ENCODE results near the gene PTX4. TPM values are rescaled to one million over a fixed set of nuclear protein-coding genes. Genes with fewer than 3 reads are reported as not detected.

The PTX4 gene
- total RNA-seq, 1 experiment from 2014 or later = not detected

DNA sequence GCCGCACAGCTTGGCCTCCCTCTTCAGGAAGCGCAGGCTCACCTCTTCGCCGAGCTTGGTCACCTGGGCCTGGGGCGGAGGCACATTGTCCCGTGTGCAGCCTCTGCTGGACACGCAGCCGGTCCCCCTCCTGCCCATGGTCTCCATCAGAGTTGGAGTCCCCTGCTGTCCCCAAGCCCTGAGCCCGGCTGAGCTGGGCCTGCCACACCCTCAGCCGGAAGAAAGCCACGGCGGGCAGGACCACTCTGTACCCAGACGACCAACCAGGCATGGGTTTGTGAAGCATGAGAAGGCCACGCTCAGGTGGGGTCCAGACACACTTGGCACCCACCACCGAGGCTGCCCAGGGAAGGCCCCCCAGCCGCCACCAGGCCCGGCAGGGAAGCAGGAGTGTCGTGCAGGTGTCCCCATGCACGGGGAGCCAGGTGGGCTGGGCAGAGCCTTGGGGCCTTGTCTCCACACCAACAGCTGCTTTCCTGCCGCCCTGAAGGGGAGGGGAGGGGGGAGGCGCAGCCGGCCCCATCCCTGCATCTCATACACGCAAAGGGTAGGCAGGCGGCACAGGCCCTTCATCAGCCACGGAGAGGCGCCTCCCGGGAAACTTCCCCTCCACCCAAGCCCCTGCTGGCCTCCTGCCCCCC lies 49.6 kb downstream of the PTX4 start:
- CTCF ChIA-PET = no interaction called here
- DNase-seq = no peak
- Histone ChIP-seq H3K9me3 (no peaks in the 10 kb centered on the region), H3K4me3 (ENCODE audit: low read depth, low read length) (no peak overlapping the region), H3K27me3 (replicated peaks; ENCODE audit: control insufficient read depth, insufficient read depth, low read length) (no peaks in the 10 kb centered on the region), H3K4me1 (no peaks in the 10 kb centered on the region), H3K36me3 (ENCODE audit: control insufficient read depth, insufficient read depth, low read length) (no peaks in the 10 kb centered on the region)
- intact Hi-C loops (cut with micrococcal nuclease; ENCODE audit: unreplicated experiment) = no loop called here
- Mint-ChIP-seq H3K4me3 (ENCODE audit: unreplicated experiment) (no peak overlapping the region), H3K27me3 (ENCODE audit: insufficient read depth, unreplicated experiment) (no peaks in the 10 kb centered on the region), H3K4me1 (ENCODE audit: low read depth, unreplicated experiment) (no peaks in the 10 kb centered on the region), H3K27ac (ENCODE audit: unreplicated experiment) (no peak overlapping the region), H3K36me3 (ENCODE audit: insufficient read depth, unreplicated experiment) (no peaks in the 10 kb centered on the region), H3K9me3 (ENCODE audit: unreplicated experiment) (no peaks in the 10 kb centered on the region)
- BruUV-seq (replicated peaks) = no TSS peak
- no peak for TF ChIP-seq CTCF (IDR thresholded peaks at IDR 0.05; ENCODE audit: insufficient read depth in 1 of 2, low read depth in 1 of 2, low read length in 1 of 2, severe bottlenecking in 1 of 2, unreplicated experiment in 1 of 2)
- POLR2A ChIA-PET = no interaction called here

GRCh38 chr16:1438229-1439057 lies 50.3 kb downstream of the PTX4 start:
- no peaks in the 10 kb centered on the region for H3K27me3 ChIP-seq (replicated peaks; ENCODE audit: control insufficient read depth, insufficient read depth, low read length)
- no peaks in the 10 kb centered on the region for H3K9me3 Mint-ChIP-seq (ENCODE audit: unreplicated experiment)
- H3K36me3 Mint-ChIP-seq (ENCODE audit: insufficient read depth, unreplicated experiment) = no peaks in the 10 kb centered on the region
- BruUV-seq (replicated peaks) = no TSS peak
- no peaks in the 10 kb centered on the region for H3K4me1 ChIP-seq
- no peaks in the 10 kb centered on the region for H3K9me3 ChIP-seq
- H3K4me3 Mint-ChIP-seq (ENCODE audit: unreplicated experiment) = no peak overlapping the region
- H3K4me3 ChIP-seq (ENCODE audit: low read depth, low read length) = no peak overlapping the region
- no peak for DNase-seq
- intact Hi-C loops (cut with micrococcal nuclease; ENCODE audit: unreplicated experiment) = no loop called here
- no peak overlapping the region for H3K27ac Mint-ChIP-seq (ENCODE audit: unreplicated experiment)
- ChIA-PET POLR2A (no interaction called here), CTCF (no interaction called here)
- no peaks in the 10 kb centered on the region for H3K4me1 Mint-ChIP-seq (ENCODE audit: low read depth, unreplicated experiment)
- no peaks in the 10 kb centered on the region for H3K36me3 ChIP-seq (ENCODE audit: control insufficient read depth, insufficient read depth, low read length)
- TF ChIP-seq CTCF (IDR thresholded peaks at IDR 0.05; ENCODE audit: insufficient read depth in 1 of 2, low read depth in 1 of 2, low read length in 1 of 2, severe bottlenecking in 1 of 2, unreplicated experiment in 1 of 2) = no peak
- H3K27me3 Mint-ChIP-seq (ENCODE audit: insufficient read depth, unreplicated experiment) = no peaks in the 10 kb centered on the region

DNA sequence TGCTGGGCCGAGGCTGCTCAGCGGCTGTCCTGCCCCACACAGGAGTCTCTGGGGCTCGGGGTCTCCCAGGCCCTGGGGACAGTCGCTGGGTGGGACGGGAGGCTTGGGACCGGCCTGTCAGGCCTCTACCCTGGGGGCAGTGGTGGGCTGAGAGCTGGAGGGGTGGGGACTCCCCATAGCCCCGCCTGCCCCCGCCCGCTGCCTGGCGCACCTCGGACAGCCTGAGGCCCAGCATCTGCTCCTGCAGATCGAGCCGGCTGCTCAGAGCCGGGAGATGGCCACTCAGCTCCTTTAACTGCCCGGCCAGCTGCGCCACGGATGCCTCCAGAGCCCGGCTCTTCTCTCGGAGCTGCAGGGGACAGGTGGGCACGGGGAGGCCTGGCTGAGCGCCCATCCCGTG lies 51.1 kb downstream of the PTX4 start:
- intact Hi-C loops (cut with micrococcal nuclease; ENCODE audit: unreplicated experiment) = no loop called here
- Histone ChIP-seq H3K4me1 (no peaks in the 10 kb centered on the region), H3K4me3 (ENCODE audit: low read depth, low read length) (no peak overlapping the region), H3K9me3 (no peaks in the 10 kb centered on the region), H3K36me3 (ENCODE audit: control insufficient read depth, insufficient read depth, low read length) (no peaks in the 10 kb centered on the region), H3K27me3 (replicated peaks; ENCODE audit: control insufficient read depth, insufficient read depth, low read length) (no peaks in the 10 kb centered on the region)
- Mint-ChIP-seq H3K27ac (ENCODE audit: unreplicated experiment) (no peak overlapping the region), H3K4me1 (ENCODE audit: low read depth, unreplicated experiment) (no peaks in the 10 kb centered on the region), H3K36me3 (ENCODE audit: insufficient read depth, unreplicated experiment) (no peaks in the 10 kb centered on the region), H3K9me3 (ENCODE audit: unreplicated experiment) (no peaks in the 10 kb centered on the region), H3K4me3 (ENCODE audit: unreplicated experiment) (no peak overlapping the region), H3K27me3 (ENCODE audit: insufficient read depth, unreplicated experiment) (no peaks in the 10 kb centered on the region)
- TF ChIP-seq CTCF (IDR thresholded peaks at IDR 0.05; ENCODE audit: insufficient read depth in 1 of 2, low read depth in 1 of 2, low read length in 1 of 2, severe bottlenecking in 1 of 2, unreplicated experiment in 1 of 2) = no peak
- CTCF ChIA-PET = no interaction called here
- no peak for DNase-seq
- POLR2A ChIA-PET = no interaction called here
- BruUV-seq (replicated peaks) = no TSS peak
